ENCODE results near the gene ADCY5. TPM values are rescaled to one million over a fixed set of nuclear protein-coding genes. Genes with fewer than 3 reads are reported as not detected.

Gene ADCY5
- total and polyA plus RNA-seq, 2 donors (not counting 1 experiment from before 2014, with no cell fraction given): not detected

GRCh38 chr3:123406598-123406997 is 42.3 kb downstream of the ADCY5 start:
- WGBS (ENCODE audit: insufficient coverage): 86% methylated on average over 6 of the region's 6 CpGs
- no peak for ATAC-seq (ENCODE audit: low read depth)
- H3K27me3 Mint-ChIP-seq: peaks cover 3% of the 10 kb centered on the region
- H3K9ac ChIP-seq (ENCODE audit: low read length): no peak overlapping the region
- ChIA-PET CTCF (no interaction called here), POLR2A (no interaction called here)
- H3K79me2 ChIP-seq (ENCODE audit: control insufficient read depth, insufficient read depth, low read length): no peaks in the 10 kb centered on the region
- H4K20me1 ChIP-seq (ENCODE audit: control insufficient read depth, insufficient read depth, low read length, poor library complexity, severe bottlenecking): no peaks in the 10 kb centered on the region
- H3K27me3 ChIP-seq (replicated peaks in 1 of 4; ENCODE audit: control extremely low read depth in 1 of 4, control insufficient read depth in 3 of 4, insufficient read depth in 4 of 4, low read length in 3 of 4): no peaks in the 10 kb centered on the region
- TF ChIP-seq EZH2 (IDR thresholded peaks at IDR 0.05; ENCODE audit: borderline replicate concordance, insufficient read depth, low read depth, low read length, poor library complexity, severe bottlenecking) (no peak), CTCF (IDR thresholded peaks at IDR 0.05) (no peak)
- H3K9me3 ChIP-seq (ENCODE audit: control extremely low read depth in 1 of 3, control insufficient read depth in 2 of 3, insufficient read depth in 1 of 3, low read length in 2 of 3): no peaks in the 10 kb centered on the region
- DNase-seq: no peak
- no peaks in the 10 kb centered on the region for H3K4me1 Mint-ChIP-seq
- intact Hi-C loops (cut with micrococcal nuclease): no loop called here
- no peak overlapping the region for H3K4me2 ChIP-seq (replicated peaks; ENCODE audit: low read depth, low read length, poor library complexity, severe bottlenecking)
- no peak overlapping the region for H3K4me3 Mint-ChIP-seq
- H3K4me1 ChIP-seq (ENCODE audit: control insufficient read depth in 2 of 2, insufficient read depth in 2 of 2, low read length in 2 of 2): no peaks in the 10 kb centered on the region
- no peak overlapping the region for H2AFZ ChIP-seq (ENCODE audit: insufficient read depth, low read depth, low read length, poor library complexity, severe bottlenecking)
- no peak overlapping the region for H3K27ac ChIP-seq (ENCODE audit: low read length in 2 of 2)
- H3K36me3 ChIP-seq (replicated peaks in 1 of 2; ENCODE audit: control extremely low read depth in 1 of 2, control insufficient read depth in 1 of 2, extremely low read depth in 1 of 2, insufficient read depth in 2 of 2, low read length in 1 of 2): no peaks in the 10 kb centered on the region
- no peaks in the 10 kb centered on the region for H3K9me3 Mint-ChIP-seq (ENCODE audit: insufficient read depth)
- H3K4me3 ChIP-seq (ENCODE audit: control extremely low read depth in 1 of 5, extremely low read depth in 1 of 5, insufficient read depth in 1 of 5, low read depth in 2 of 5, low read length in 4 of 5): no peak overlapping the region
- no peak overlapping the region for H3K27ac Mint-ChIP-seq

- intact Hi-C loops (cut with micrococcal nuclease): no loop called here
- peaks cover 0 to 2% (median 0%) of the 10 kb centered on the region in 4 experiments for H3K27me3 ChIP-seq (replicated peaks in 1 of 4; ENCODE audit: control extremely low read depth in 1 of 4, control insufficient read depth in 3 of 4, insufficient read depth in 4 of 4, low read length in 3 of 4)
- DNase-seq: no peak
- no peaks in the 10 kb centered on the region for H3K9me3 ChIP-seq (ENCODE audit: control extremely low read depth in 1 of 3, control insufficient read depth in 2 of 3, insufficient read depth in 1 of 3, low read length in 2 of 3)
- no peak overlapping the region for H3K4me2 ChIP-seq (replicated peaks; ENCODE audit: low read depth, low read length, poor library complexity, severe bottlenecking)
- POLR2A ChIA-PET: no interaction called here
- Mint-ChIP-seq H3K27ac (no peak overlapping the region), H3K9me3 (ENCODE audit: insufficient read depth) (no peaks in the 10 kb centered on the region), H3K4me1 (no peaks in the 10 kb centered on the region), H3K27me3 (peaks cover 3% of the 10 kb centered on the region), H3K4me3 (no peak overlapping the region)
- no peak overlapping the region for H3K27ac ChIP-seq (ENCODE audit: low read length in 2 of 2)
- no peaks in the 10 kb centered on the region for H3K79me2 ChIP-seq (ENCODE audit: control insufficient read depth, insufficient read depth, low read length)
- 94% methylated on average over 6 of the region's 8 CpGs for WGBS (ENCODE audit: insufficient coverage)
- no peak overlapping the region for H3K4me3 ChIP-seq (ENCODE audit: control extremely low read depth in 1 of 5, extremely low read depth in 1 of 5, insufficient read depth in 1 of 5, low read depth in 2 of 5, low read length in 4 of 5)
- H3K36me3 ChIP-seq (replicated peaks in 1 of 2; ENCODE audit: control extremely low read depth in 1 of 2, control insufficient read depth in 1 of 2, extremely low read depth in 1 of 2, insufficient read depth in 2 of 2, low read length in 1 of 2): no peaks in the 10 kb centered on the region
- ATAC-seq (ENCODE audit: low read depth): no peak
- no peaks in the 10 kb centered on the region for H3K4me1 ChIP-seq (ENCODE audit: control insufficient read depth in 2 of 2, insufficient read depth in 2 of 2, low read length in 2 of 2)
- no peak overlapping the region for H2AFZ ChIP-seq (ENCODE audit: insufficient read depth, low read depth, low read length, poor library complexity, severe bottlenecking)
- CTCF ChIA-PET: no interaction called here
- H3K9ac ChIP-seq (ENCODE audit: low read length): no peak overlapping the region
- no peaks in the 10 kb centered on the region for H4K20me1 ChIP-seq (ENCODE audit: control insufficient read depth, insufficient read depth, low read length, poor library complexity, severe bottlenecking)
- TF ChIP-seq EZH2 (IDR thresholded peaks at IDR 0.05; ENCODE audit: borderline replicate concordance, insufficient read depth, low read depth, low read length, poor library complexity, severe bottlenecking) (no peak), CTCF (IDR thresholded peaks at IDR 0.05) (no peak)
These were observed 42.9 kb downstream of the ADCY5 start for GRCh38 chr3:123405936-123406510.
